Peyer's patch (tissue), 4 donors: ENCODE results near the gene ATXN7L3B. TPM values are rescaled to one million over a fixed set of nuclear protein-coding genes. Genes with fewer than 3 reads are reported as not detected.

ENCODE experiments used
- DNase-seq, 3 donors: peaks; one replicate each; pipeline ENCODE4 v3.0.0-alpha.2; 2017 to 2019
- H3K27ac ChIP-seq, 4 donors: fragments of 200-600 bp; sonication (generic); one replicate each; pipeline ENCODE4 v1.5.1; 2016 to 2019
- H3K27me3 ChIP-seq, 2 donors: fragments of 200-600 bp; sonication (generic); one replicate each; pipeline ENCODE4 v1.5.1; 2019
- H3K36me3 ChIP-seq, 3 donors: fragments of 200-600 bp; sonication (generic); one replicate each; pipeline ENCODE4 v1.5.1; 2016 to 2019
- H3K4me1 ChIP-seq, 4 donors: fragments of 200-600 bp; sonication (generic); one replicate each; pipeline ENCODE4 v1.5.1; 2016 to 2019
- H3K4me3 ChIP-seq, 4 donors: fragments of 200-600 bp; sonication (generic); 1 replicate in 3 of 4; 2 replicates in 1 of 4; pipeline ENCODE4 v1.5.1; 2016 to 2019; ENCODE audit warnings: mild to moderate bottlenecking in 1 of 4
- H3K9me3 ChIP-seq, 4 donors: fragments of 200-600 bp; sonication (generic); one replicate each; pipeline ENCODE4 v1.5.1; 2016 to 2019; ENCODE audit warnings: mild to moderate bottlenecking in 1 of 4
- CTCF ChIP-seq, 6 experiments: fragments of 450-650 bp in 4 of 6; fragments of 200-600 bp in 2 of 6; sonication (generic) in 1 of 6; IDR thresholded peaks; one replicate each; pipeline ENCODE4 v1.5.1; 2017 to 2019; ENCODE audit warnings: antibody characterized with exemption in 6 of 6, mild to moderate bottlenecking in 3 of 6, moderate library complexity in 1 of 6
- POLR2A ChIP-seq, 2 donors: fragments of 450-650 bp; IDR thresholded peaks; one replicate each; pipeline ENCODE4 v1.5.1; 2017; ENCODE audit warnings: antibody characterized with exemption in 2 of 2, mild to moderate bottlenecking in 2 of 2, moderate library complexity in 2 of 2
- total RNA-seq, 4 donors: library from RNA; depleted of rRNA; stranded (reverse); fragments of >200 nt; gene quantifications; one replicate each; pipeline ENCODE4 v1.1.0, GENCODE V29; 2016

Gene ATXN7L3B
- total RNA-seq, 4 donors from 2014 or later: 16.9 to 19.8 (median 18.5) TPM

- DNase-seq: no peak
- H3K27me3 ChIP-seq: no peaks in the 10 kb centered on the region
- no peaks in the 10 kb centered on the region for H3K9me3 ChIP-seq
- no peaks in the 10 kb centered on the region for H3K36me3 ChIP-seq
- H3K27ac ChIP-seq: no peak overlapping the region
- no peak overlapping the region for H3K4me3 ChIP-seq
- no peaks in the 10 kb centered on the region for H3K4me1 ChIP-seq
- TF ChIP-seq CTCF (IDR thresholded peaks at IDR 0.05): no peak
- no peak for TF ChIP-seq POLR2A (IDR thresholded peaks at IDR 0.05)
These were observed 14.6 kb downstream of the ATXN7L3B start for GRCh38 chr12:74552201-74552600.

GRCh38 chr12:74559728-74560127, 22.1 kb downstream of the ATXN7L3B start:
- no peaks in the 10 kb centered on the region for H3K36me3 ChIP-seq
- no peaks in the 10 kb centered on the region for H3K27me3 ChIP-seq
- TF ChIP-seq CTCF (IDR thresholded peaks at IDR 0.05) (no peak), POLR2A (IDR thresholded peaks at IDR 0.05) (no peak)
- no peak for DNase-seq
- H3K4me3 ChIP-seq: no peak overlapping the region
- no peak overlapping the region for H3K27ac ChIP-seq
- H3K9me3 ChIP-seq: no peaks in the 10 kb centered on the region
- H3K4me1 ChIP-seq: no peaks in the 10 kb centered on the region

- Histone ChIP-seq H3K9me3 (no peaks in the 10 kb centered on the region), H3K4me1 (no peaks in the 10 kb centered on the region), H3K36me3 (no peaks in the 10 kb centered on the region), H3K27ac (no peak overlapping the region), H3K4me3 (no peak overlapping the region), H3K27me3 (no peaks in the 10 kb centered on the region)
- DNase-seq: no peak
- TF ChIP-seq CTCF (IDR thresholded peaks at IDR 0.05) (no peak), POLR2A (IDR thresholded peaks at IDR 0.05) (no peak)
These were observed 26.3 kb downstream of the ATXN7L3B start for GRCh38 chr12:74563927-74564326.

- DNase-seq: no peak
- Histone ChIP-seq H3K36me3 (no peaks in the 10 kb centered on the region), H3K4me1 (no peaks in the 10 kb centered on the region), H3K27me3 (no peaks in the 10 kb centered on the region), H3K9me3 (no peaks in the 10 kb centered on the region), H3K27ac (no peak overlapping the region), H3K4me3 (no peak overlapping the region)
- TF ChIP-seq POLR2A (IDR thresholded peaks at IDR 0.05) (no peak), CTCF (IDR thresholded peaks at IDR 0.05) (no peak)
These were observed 40.9 kb downstream of the ATXN7L3B start for GRCh38 chr12:74578486-74578885.

- Histone ChIP-seq H3K4me1 (no peaks in the 10 kb centered on the region), H3K36me3 (no peaks in the 10 kb centered on the region), H3K9me3 (no peaks in the 10 kb centered on the region), H3K27ac (no peak overlapping the region), H3K27me3 (no peaks in the 10 kb centered on the region), H3K4me3 (no peak overlapping the region)
- TF ChIP-seq POLR2A (IDR thresholded peaks at IDR 0.05) (no peak), CTCF (IDR thresholded peaks at IDR 0.05) (no peak)
- DNase-seq: no peak
These were observed 41.8 kb downstream of the ATXN7L3B start for GRCh38 chr12:74579446-74579845.

- Histone ChIP-seq H3K36me3 (no peaks in the 10 kb centered on the region), H3K9me3 (no peaks in the 10 kb centered on the region), H3K4me1 (no peaks in the 10 kb centered on the region), H3K27ac (no peak overlapping the region), H3K27me3 (no peaks in the 10 kb centered on the region), H3K4me3 (no peak overlapping the region)
- no peak for TF ChIP-seq POLR2A (IDR thresholded peaks at IDR 0.05)
- TF ChIP-seq CTCF (IDR thresholded peaks at IDR 0.05): no peak
- no peak for DNase-seq
These were observed 42.3 kb downstream of the ATXN7L3B start for GRCh38 chr12:74579981-74580380.
